GM23338 (cell line): ENCODE data around the gene HSD11B2.

ENCODE experiments used
- CREB1 ChIP-seq: fragments of 250-450 bp; sonication (Bioruptor Pico); IDR thresholded peaks from 2 replicates; pipeline ENCODE4 v1.5.0; 2020; ENCODE audit warnings: low read depth, mild to moderate bottlenecking, moderate library complexity
- EZH2 ChIP-seq: fragments of 200-600 bp; sonication (generic); IDR thresholded peaks from one replicate; pipeline ENCODE4 v1.8.0; 2017; ENCODE audit warnings: antibody characterized with exemption, mild to moderate bottlenecking, low read depth; ENCODE audit not compliant: unreplicated experiment
- EZH2phosphoT487 ChIP-seq: fragments of 200-600 bp; sonication (generic); IDR thresholded peaks from one replicate; pipeline ENCODE4 v1.8.1; 2018; ENCODE audit warnings: antibody characterized with exemption; ENCODE audit not compliant: unreplicated experiment
- JUNB ChIP-seq: IDR thresholded peaks from one replicate; pipeline ENCODE4 v1.6.1; 2016; ENCODE audit warnings: antibody characterized with exemption; ENCODE audit not compliant: unreplicated experiment
- NANOG ChIP-seq: IDR thresholded peaks from 2 replicates; pipeline ENCODE4 v1.6.1; 2016; ENCODE audit warnings: antibody characterized with exemption, borderline replicate concordance
- POLR2AphosphoS5 ChIP-seq: IDR thresholded peaks from 2 replicates; pipeline ENCODE4 v1.6.1; 2016; ENCODE audit warnings: antibody characterized with exemption, low read depth
- STAT1 ChIP-seq: IDR thresholded peaks from one replicate; pipeline ENCODE4 v1.6.1; 2016; ENCODE audit warnings: antibody characterized with exemption; ENCODE audit not compliant: unreplicated experiment
- ZNF114 ChIP-seq: fragments of 250-450 bp; sonication (Bioruptor Pico); IDR thresholded peaks from 2 replicates; pipeline ENCODE4 v1.5.0; 2020; ENCODE audit warnings: mild to moderate bottlenecking, moderate library complexity
- ZNF331 ChIP-seq: fragments of 250-450 bp; sonication (Bioruptor Pico); IDR thresholded peaks from 2 replicates; pipeline ENCODE4 v1.5.0; 2020; ENCODE audit warnings: low read depth, mild to moderate bottlenecking, moderate library complexity
- TF ChIP-seq, protein P1 (sequence below), 2 experiments: fragments of 200-600 bp in 1 of 2; sonication (generic) in 1 of 2; conservative IDR thresholded peaks; 2 replicates each; pipeline versions ENCODE4 v1.5.1 to v1.6.1; 2016 to 2017; ENCODE audit warnings: antibody characterized with exemption in 2 of 2, low read depth in 2 of 2, mild to moderate bottlenecking in 2 of 2, moderate library complexity in 1 of 2
- TF ChIP-seq, protein P2 (sequence below): IDR thresholded peaks from 2 replicates; pipeline ENCODE4 v1.6.1; 2016; ENCODE audit warnings: antibody characterized with exemption
- TF ChIP-seq, protein P3 (sequence below): IDR thresholded peaks from one replicate; pipeline ENCODE4 v1.6.1; 2018; ENCODE audit warnings: antibody characterized with exemption; ENCODE audit not compliant: unreplicated experiment
- TF ChIP-seq, protein P4 (sequence below): fragments of 250-450 bp; sonication (Bioruptor Pico); IDR thresholded peaks from 2 replicates; pipeline ENCODE4 v1.5.0; 2020; ENCODE audit warnings: mild to moderate bottlenecking, moderate library complexity

DNA sequence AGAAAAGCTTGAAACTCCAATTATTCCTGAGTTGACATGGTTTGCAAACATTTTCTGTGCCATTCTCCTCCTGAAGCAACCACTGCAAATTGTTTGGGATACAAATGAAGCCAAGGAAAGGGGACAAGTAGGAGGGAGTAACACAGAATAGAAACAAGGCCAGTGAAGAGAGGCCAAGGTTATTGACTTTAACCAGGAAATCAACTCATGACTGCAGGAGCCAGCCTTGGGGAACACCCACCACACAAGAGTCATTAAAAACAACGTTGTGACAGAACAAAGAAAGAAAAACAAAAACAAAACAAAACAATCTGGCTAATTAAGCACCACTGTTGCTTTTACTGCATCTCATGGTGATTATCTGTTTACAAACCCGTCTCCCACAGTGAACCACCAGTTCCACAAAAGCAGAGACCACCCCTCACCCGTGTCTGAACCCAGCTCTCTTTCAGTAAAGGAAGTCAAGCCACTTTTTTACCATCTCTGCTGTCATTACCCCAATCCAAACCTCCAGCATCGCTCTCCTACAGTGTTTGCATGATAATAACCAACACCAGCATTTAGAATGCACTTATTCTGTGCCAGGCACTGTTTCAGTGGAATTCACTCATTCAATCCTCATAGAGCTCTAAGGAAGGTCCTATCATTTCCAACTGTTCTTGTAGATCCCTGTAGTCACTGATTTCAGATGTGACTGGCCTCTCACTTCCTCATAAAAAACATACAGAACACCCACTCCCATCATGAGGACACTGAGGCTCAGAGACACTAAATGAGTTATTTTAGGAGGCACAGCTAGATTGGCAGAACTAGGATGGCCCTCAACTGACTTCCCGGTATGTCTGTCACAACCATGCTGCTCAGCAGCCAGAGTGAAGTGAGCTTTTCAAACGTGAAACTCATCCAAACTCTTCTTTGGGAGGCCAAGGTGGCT, 16.7 kb upstream of the HSD11B2 start:
- TF ChIP-seq, protein P1, sequence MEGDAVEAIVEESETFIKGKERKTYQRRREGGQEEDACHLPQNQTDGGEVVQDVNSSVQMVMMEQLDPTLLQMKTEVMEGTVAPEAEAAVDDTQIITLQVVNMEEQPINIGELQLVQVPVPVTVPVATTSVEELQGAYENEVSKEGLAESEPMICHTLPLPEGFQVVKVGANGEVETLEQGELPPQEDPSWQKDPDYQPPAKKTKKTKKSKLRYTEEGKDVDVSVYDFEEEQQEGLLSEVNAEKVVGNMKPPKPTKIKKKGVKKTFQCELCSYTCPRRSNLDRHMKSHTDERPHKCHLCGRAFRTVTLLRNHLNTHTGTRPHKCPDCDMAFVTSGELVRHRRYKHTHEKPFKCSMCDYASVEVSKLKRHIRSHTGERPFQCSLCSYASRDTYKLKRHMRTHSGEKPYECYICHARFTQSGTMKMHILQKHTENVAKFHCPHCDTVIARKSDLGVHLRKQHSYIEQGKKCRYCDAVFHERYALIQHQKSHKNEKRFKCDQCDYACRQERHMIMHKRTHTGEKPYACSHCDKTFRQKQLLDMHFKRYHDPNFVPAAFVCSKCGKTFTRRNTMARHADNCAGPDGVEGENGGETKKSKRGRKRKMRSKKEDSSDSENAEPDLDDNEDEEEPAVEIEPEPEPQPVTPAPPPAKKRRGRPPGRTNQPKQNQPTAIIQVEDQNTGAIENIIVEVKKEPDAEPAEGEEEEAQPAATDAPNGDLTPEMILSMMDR (conservative IDR thresholded peaks at IDR 0.05; ENCODE audit: low read depth in 2 of 2): no peak
- no peak for TF ChIP-seq EZH2
- TF ChIP-seq POLR2AphosphoS5: no peak
- TF ChIP-seq CREB1 (CRISPR knock-in tag): no peak
- TF ChIP-seq JUNB: no peak
- TF ChIP-seq, protein P2, sequence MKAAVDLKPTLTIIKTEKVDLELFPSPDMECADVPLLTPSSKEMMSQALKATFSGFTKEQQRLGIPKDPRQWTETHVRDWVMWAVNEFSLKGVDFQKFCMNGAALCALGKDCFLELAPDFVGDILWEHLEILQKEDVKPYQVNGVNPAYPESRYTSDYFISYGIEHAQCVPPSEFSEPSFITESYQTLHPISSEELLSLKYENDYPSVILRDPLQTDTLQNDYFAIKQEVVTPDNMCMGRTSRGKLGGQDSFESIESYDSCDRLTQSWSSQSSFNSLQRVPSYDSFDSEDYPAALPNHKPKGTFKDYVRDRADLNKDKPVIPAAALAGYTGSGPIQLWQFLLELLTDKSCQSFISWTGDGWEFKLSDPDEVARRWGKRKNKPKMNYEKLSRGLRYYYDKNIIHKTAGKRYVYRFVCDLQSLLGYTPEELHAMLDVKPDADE: no peak
- no peak for TF ChIP-seq EZH2phosphoT487
- TF ChIP-seq, protein P3, sequence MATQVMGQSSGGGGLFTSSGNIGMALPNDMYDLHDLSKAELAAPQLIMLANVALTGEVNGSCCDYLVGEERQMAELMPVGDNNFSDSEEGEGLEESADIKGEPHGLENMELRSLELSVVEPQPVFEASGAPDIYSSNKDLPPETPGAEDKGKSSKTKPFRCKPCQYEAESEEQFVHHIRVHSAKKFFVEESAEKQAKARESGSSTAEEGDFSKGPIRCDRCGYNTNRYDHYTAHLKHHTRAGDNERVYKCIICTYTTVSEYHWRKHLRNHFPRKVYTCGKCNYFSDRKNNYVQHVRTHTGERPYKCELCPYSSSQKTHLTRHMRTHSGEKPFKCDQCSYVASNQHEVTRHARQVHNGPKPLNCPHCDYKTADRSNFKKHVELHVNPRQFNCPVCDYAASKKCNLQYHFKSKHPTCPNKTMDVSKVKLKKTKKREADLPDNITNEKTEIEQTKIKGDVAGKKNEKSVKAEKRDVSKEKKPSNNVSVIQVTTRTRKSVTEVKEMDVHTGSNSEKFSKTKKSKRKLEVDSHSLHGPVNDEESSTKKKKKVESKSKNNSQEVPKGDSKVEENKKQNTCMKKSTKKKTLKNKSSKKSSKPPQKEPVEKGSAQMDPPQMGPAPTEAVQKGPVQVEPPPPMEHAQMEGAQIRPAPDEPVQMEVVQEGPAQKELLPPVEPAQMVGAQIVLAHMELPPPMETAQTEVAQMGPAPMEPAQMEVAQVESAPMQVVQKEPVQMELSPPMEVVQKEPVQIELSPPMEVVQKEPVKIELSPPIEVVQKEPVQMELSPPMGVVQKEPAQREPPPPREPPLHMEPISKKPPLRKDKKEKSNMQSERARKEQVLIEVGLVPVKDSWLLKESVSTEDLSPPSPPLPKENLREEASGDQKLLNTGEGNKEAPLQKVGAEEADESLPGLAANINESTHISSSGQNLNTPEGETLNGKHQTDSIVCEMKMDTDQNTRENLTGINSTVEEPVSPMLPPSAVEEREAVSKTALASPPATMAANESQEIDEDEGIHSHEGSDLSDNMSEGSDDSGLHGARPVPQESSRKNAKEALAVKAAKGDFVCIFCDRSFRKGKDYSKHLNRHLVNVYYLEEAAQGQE: no peak
- TF ChIP-seq ZNF114: no peak
- no peak for TF ChIP-seq ZNF331 (CRISPR knock-in tag)
- no peak for TF ChIP-seq NANOG
- TF ChIP-seq, protein P4, sequence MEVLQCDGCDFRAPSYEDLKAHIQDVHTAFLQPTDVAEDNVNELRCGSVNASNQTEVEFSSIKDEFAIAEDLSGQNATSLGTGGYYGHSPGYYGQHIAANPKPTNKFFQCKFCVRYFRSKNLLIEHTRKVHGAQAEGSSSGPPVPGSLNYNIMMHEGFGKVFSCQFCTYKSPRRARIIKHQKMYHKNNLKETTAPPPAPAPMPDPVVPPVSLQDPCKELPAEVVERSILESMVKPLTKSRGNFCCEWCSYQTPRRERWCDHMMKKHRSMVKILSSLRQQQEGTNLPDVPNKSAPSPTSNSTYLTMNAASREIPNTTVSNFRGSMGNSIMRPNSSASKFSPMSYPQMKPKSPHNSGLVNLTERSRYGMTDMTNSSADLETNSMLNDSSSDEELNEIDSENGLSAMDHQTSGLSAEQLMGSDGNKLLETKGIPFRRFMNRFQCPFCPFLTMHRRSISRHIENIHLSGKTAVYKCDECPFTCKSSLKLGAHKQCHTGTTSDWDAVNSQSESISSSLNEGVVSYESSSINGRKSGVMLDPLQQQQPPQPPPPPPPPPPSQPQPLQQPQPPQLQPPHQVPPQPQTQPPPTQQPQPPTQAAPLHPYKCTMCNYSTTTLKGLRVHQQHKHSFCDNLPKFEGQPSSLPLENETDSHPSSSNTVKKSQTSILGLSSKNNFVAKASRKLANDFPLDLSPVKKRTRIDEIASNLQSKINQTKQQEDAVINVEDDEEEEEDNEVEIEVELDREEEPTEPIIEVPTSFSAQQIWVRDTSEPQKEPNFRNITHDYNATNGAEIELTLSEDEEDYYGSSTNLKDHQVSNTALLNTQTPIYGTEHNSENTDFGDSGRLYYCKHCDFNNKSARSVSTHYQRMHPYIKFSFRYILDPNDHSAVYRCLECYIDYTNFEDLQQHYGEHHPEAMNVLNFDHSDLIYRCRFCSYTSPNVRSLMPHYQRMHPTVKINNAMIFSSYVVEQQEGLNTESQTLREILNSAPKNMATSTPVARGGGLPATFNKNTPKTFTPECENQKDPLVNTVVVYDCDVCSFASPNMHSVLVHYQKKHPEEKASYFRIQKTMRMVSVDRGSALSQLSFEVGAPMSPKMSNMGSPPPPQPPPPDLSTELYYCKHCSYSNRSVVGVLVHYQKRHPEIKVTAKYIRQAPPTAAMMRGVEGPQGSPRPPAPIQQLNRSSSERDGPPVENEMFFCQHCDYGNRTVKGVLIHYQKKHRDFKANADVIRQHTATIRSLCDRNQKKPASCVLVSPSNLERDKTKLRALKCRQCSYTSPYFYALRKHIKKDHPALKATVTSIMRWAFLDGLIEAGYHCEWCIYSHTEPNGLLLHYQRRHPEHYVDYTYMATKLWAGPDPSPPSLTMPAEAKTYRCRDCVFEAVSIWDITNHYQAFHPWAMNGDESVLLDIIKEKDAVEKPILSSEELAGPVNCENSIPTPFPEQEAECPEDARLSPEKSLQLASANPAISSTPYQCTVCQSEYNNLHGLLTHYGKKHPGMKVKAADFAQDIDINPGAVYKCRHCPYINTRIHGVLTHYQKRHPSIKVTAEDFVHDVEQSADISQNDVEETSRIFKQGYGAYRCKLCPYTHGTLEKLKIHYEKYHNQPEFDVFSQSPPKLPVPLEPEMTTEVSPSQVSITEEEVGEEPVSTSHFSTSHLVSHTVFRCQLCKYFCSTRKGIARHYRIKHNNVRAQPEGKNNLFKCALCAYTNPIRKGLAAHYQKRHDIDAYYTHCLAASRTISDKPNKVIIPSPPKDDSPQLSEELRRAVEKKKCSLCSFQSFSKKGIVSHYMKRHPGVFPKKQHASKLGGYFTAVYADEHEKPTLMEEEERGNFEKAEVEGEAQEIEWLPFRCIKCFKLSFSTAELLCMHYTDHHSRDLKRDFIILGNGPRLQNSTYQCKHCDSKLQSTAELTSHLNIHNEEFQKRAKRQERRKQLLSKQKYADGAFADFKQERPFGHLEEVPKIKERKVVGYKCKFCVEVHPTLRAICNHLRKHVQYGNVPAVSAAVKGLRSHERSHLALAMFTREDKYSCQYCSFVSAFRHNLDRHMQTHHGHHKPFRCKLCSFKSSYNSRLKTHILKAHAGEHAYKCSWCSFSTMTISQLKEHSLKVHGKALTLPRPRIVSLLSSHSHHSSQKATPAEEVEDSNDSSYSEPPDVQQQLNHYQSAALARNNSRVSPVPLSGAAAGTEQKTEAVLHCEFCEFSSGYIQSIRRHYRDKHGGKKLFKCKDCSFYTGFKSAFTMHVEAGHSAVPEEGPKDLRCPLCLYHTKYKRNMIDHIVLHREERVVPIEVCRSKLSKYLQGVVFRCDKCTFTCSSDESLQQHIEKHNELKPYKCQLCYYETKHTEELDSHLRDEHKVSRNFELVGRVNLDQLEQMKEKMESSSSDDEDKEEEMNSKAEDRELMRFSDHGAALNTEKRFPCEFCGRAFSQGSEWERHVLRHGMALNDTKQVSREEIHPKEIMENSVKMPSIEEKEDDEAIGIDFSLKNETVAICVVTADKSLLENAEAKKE (CRISPR knock-in tag): no peak
- TF ChIP-seq STAT1: no peak
